B cell (primary cell): ENCODE data around the gene NCBP3. TPM values are rescaled to one million over a fixed set of nuclear protein-coding genes. Genes with fewer than 3 reads are reported as not detected.
"Not testable (repeated sequence)": the region's sequence is repeated elsewhere in the genome, so short reads cannot be mapped to it uniquely, and the experiment has no call there.

ENCODE experiments used
- ATAC-seq: fragments of 200-7000 bp; cut with Tn5 transposase; one replicate; pipeline ENCODE4 v1.10.0; 2021; ENCODE audit warnings: low read depth, mild to moderate bottlenecking, moderate number of reproducible peaks, moderate library complexity
- CTCF ChIA-PET: fragments of 350-600 bp; sonication (Branson Sonifier 250); formaldehyde crosslinking; loops from one replicate; lab custom pipeline; 2021; ENCODE audit warnings: antibody characterized with exemption, inconsistent platforms; lab: Charles Lee
- POLR2A ChIA-PET: fragments of 350-600 bp; sonication (Branson Sonifier 250); formaldehyde crosslinking; loops from one replicate; lab custom pipeline; 2021; ENCODE audit warnings: antibody characterized with exemption; lab: Charles Lee
- DNase-seq: peaks from one replicate; pipeline ENCODE4 v3.0.0; 2013
- H2AFZ ChIP-seq: 2 replicates; pipeline ENCODE4 v1.6.1; 2012; ENCODE audit warnings: mild to moderate bottlenecking, low read depth, low read length; ENCODE audit not compliant: insufficient read depth, poor library complexity, severe bottlenecking
- H3K27ac ChIP-seq, 2 donors: 1 replicate in 1 of 2; 2 replicates in 1 of 2; pipeline ENCODE4 v1.5.1; 2012 to 2013; ENCODE audit warnings: low read length in 2 of 2, mild to moderate bottlenecking in 2 of 2, moderate library complexity in 1 of 2
- H3K27me3 ChIP-seq, 4 experiments: fragments of 200-600 bp in 1 of 4; sonication (generic) in 1 of 4; replicated peaks in 1 of 4; 1 replicate in 2 of 4; 2 replicates in 2 of 4; pipeline versions ENCODE4 v1.6.1 to v1.7.0; 2013 to 2016; ENCODE audit warnings: low read length in 3 of 4, mild to moderate bottlenecking in 2 of 4, mixed read lengths in 1 of 4, moderate library complexity in 1 of 4; ENCODE audit not compliant: insufficient read depth in 4 of 4, control insufficient read depth in 3 of 4; ENCODE audit errors: control extremely low read depth in 1 of 4
- H3K36me3 ChIP-seq, 2 experiments: replicated peaks in 1 of 2; 1 replicate in 1 of 2; 2 replicates in 1 of 2; pipeline versions ENCODE4 v1.6.1 to v1.7.1; 2013; ENCODE audit warnings: low read length in 1 of 2; ENCODE audit not compliant: insufficient read depth in 2 of 2, control insufficient read depth in 1 of 2; ENCODE audit errors: control extremely low read depth in 1 of 2, extremely low read depth in 1 of 2
- H3K4me1 ChIP-seq, 2 donors: fragments of 200-600 bp in 1 of 2; sonication (generic) in 1 of 2; 1 replicate in 1 of 2; 2 replicates in 1 of 2; pipeline versions ENCODE4 v1.5.1 to v1.6.1; 2013 to 2017; ENCODE audit warnings: low read length in 2 of 2; ENCODE audit not compliant: control insufficient read depth in 2 of 2, insufficient read depth in 2 of 2
- H3K4me2 ChIP-seq: replicated peaks from 2 replicates; pipeline ENCODE3; 2012; ENCODE audit warnings: mild to moderate bottlenecking, low read depth, low read length; ENCODE audit not compliant: poor library complexity, severe bottlenecking
- H3K4me3 ChIP-seq, 5 experiments: fragments of 200-600 bp in 1 of 5; sonication (generic) in 1 of 5; 1 replicate in 3 of 5; 2 replicates in 2 of 5; pipeline versions ENCODE4 v1.5.1 to v1.7.0; 2011 to 2016; ENCODE audit warnings: low read length in 4 of 5, mild to moderate bottlenecking in 4 of 5, low read depth in 2 of 5, control low read depth in 1 of 5, moderate library complexity in 1 of 5; ENCODE audit not compliant: insufficient read depth in 1 of 5; ENCODE audit errors: control extremely low read depth in 1 of 5, extremely low read depth in 1 of 5
- H3K79me2 ChIP-seq: fragments of 200-600 bp; sonication (generic); one replicate; pipeline ENCODE4 v1.6.0; 2016; ENCODE audit warnings: low read length; ENCODE audit not compliant: control insufficient read depth, insufficient read depth
- H3K9ac ChIP-seq: fragments of 200-600 bp; sonication (generic); 2 replicates; pipeline ENCODE4 v1.6.1; 2017; ENCODE audit warnings: mild to moderate bottlenecking, low read length, moderate library complexity
- H3K9me3 ChIP-seq, 3 donors: one replicate each; pipeline versions ENCODE4 v1.6.1 to v1.7.1; 2013; ENCODE audit warnings: low read length in 2 of 3; ENCODE audit not compliant: control insufficient read depth in 2 of 3, insufficient read depth in 1 of 3; ENCODE audit errors: control extremely low read depth in 1 of 3
- H4K20me1 ChIP-seq: 2 replicates; pipeline ENCODE4 v1.6.0; 2012; ENCODE audit warnings: mild to moderate bottlenecking, low read length; ENCODE audit not compliant: insufficient read depth, control insufficient read depth, poor library complexity, severe bottlenecking
- H3K27ac Mint-ChIP-seq: one replicate; pipeline ENCODE4 v1.8.0; 2021; ENCODE audit warnings: mixed read lengths
- H3K27me3 Mint-ChIP-seq: one replicate; pipeline ENCODE4 v1.8.0; 2021; ENCODE audit warnings: mixed read lengths
- H3K4me1 Mint-ChIP-seq: one replicate; pipeline ENCODE4 v1.8.0; 2021; ENCODE audit warnings: mixed read lengths
- H3K4me3 Mint-ChIP-seq: one replicate; pipeline ENCODE4 v1.8.0; 2021; ENCODE audit warnings: mixed read lengths
- H3K9me3 Mint-ChIP-seq: one replicate; pipeline ENCODE4 v1.8.0; 2022; ENCODE audit warnings: mixed read lengths; ENCODE audit not compliant: insufficient read depth
- CTCF ChIP-seq: fragments of 200-600 bp; IDR thresholded peaks from one replicate; pipeline ENCODE4 v1.8.0; 2022; ENCODE audit warnings: antibody characterized with exemption, mild to moderate bottlenecking
- EZH2 ChIP-seq: IDR thresholded peaks from 2 replicates; pipeline ENCODE4 v1.6.1; 2012; ENCODE audit warnings: borderline replicate concordance, low read depth, mild to moderate bottlenecking, moderate library complexity, low read length; ENCODE audit not compliant: insufficient read depth, poor library complexity, severe bottlenecking
- WGBS: methylation state at CpG from one replicate; pipeline ENCODE4 v1.1.5; 2013; ENCODE audit warnings: missing lambda C conversion rate; ENCODE audit not compliant: insufficient coverage; 5-methylcytosine and 5-hydroxymethylcytosine counted together
- intact Hi-C: fragments of 100-400 bp; cut with micrococcal nuclease; formaldehyde crosslinking; loops from one replicate; pipeline ENCODE4 v1.10.0; 2022
- polyA plus RNA-seq: library from polyadenylated mRNA; depleted of rRNA; stranded (reverse); fragments of >200 nt; gene quantifications from 2 replicates; pipeline ENCODE4 v1.2.3, GENCODE V29; 2012
- total RNA-seq, 2 donors: library from RNA; stranded (reverse); fragments of 120-200 nt in 1 of 2; gene quantifications; 1 replicate in 1 of 2; 2 replicates in 1 of 2; pipeline versions ENCODE4 v1.2.3 to v1.2.4, GENCODE V29; 2013 to 2022

The NCBP3 gene
- total and polyA plus RNA-seq, 2 donors (not counting 1 experiment from before 2014, with no cell fraction given): 11.1 to 71.7 TPM

GRCh38 chr17:3794557-3795389 is 51.3 kb downstream of the NCBP3 start:
- no peak overlapping the region for H3K4me3 ChIP-seq
- peaks cover 14 to 40% of the 10 kb centered on the region in 2 donors for H3K4me1 ChIP-seq
- H3K9ac ChIP-seq: no peak overlapping the region
- no peaks in the 10 kb centered on the region for H3K79me2 ChIP-seq
- no peaks in the 10 kb centered on the region for H3K27me3 ChIP-seq
- H3K27me3 Mint-ChIP-seq: no peaks in the 10 kb centered on the region
- no peaks in the 10 kb centered on the region for H4K20me1 ChIP-seq
- H2AFZ ChIP-seq: no peak overlapping the region
- H3K27ac ChIP-seq: no peak overlapping the region
- TF ChIP-seq EZH2: no peak
- TF ChIP-seq CTCF: no peak
- H3K4me3 Mint-ChIP-seq: peak overlapping the region; percentile 49
- no peaks in the 10 kb centered on the region for H3K9me3 Mint-ChIP-seq
- ATAC-seq (no peak), DNase-seq (no peak)
- H3K9me3 ChIP-seq: no peaks in the 10 kb centered on the region
- intact Hi-C loops: no loop called here
- WGBS: 84% methylated on average over 24 of the region's 26 CpGs
- peak overlapping the region; percentile 18 for H3K4me2 ChIP-seq
- peak overlapping the region; percentile 91 for H3K27ac Mint-ChIP-seq
- H3K36me3 ChIP-seq: no peaks in the 10 kb centered on the region
- POLR2A ChIA-PET: interaction anchor here (0.6 to 2.2 kb wide), 3 partner anchors 9 to 30 kb away, joined by 3 to 6 read pairs (median 5); no protein-coding TSS in a partner anchor
- H3K4me1 Mint-ChIP-seq: peaks cover 43% of the 10 kb centered on the region
- CTCF ChIA-PET: no interaction called here

- H3K36me3 ChIP-seq, H4K20me1 ChIP-seq, H3K9me3 ChIP-seq, H3K9me3 Mint-ChIP-seq, ATAC-seq, H3K4me2 ChIP-seq, H3K4me3 ChIP-seq, H3K79me2 ChIP-seq, H3K4me3 Mint-ChIP-seq, H3K27me3 ChIP-seq, H2AFZ ChIP-seq, CTCF ChIA-PET, H3K9ac ChIP-seq, DNase-seq, H3K27ac ChIP-seq, H3K27me3 Mint-ChIP-seq, intact Hi-C loops: not testable (repeated sequence)
- Mint-ChIP-seq H3K27ac (peak overlapping the region; percentile 32), H3K4me1 (peaks cover 37% of the 10 kb centered on the region)
- WGBS: 99% methylated on average over 7 of the region's 9 CpGs
- POLR2A ChIA-PET: interaction anchor here (0.6 kb wide), 1 partner anchor 12 kb away, joined by 3 read pairs; no protein-coding TSS in a partner anchor
- peaks cover 11 to 33% of the 10 kb centered on the region in 2 donors for H3K4me1 ChIP-seq
These were observed 51.9 kb downstream of the NCBP3 start for GRCh38 chr17:3794152-3794551.

- ChIA-PET POLR2A (interaction anchor here (1.1 kb wide), 1 partner anchor 11 kb away, joined by 3 read pairs; no protein-coding TSS in a partner anchor), CTCF (interaction anchor here (2.3 kb wide), 1 partner anchor 55 kb away, joined by 9 read pairs; no protein-coding TSS in a partner anchor)
- H3K27ac ChIP-seq, H4K20me1 ChIP-seq, H3K27me3 ChIP-seq, H3K9me3 ChIP-seq, ATAC-seq, H3K79me2 ChIP-seq, H3K27me3 Mint-ChIP-seq, H3K4me3 ChIP-seq, H2AFZ ChIP-seq, H3K9ac ChIP-seq, H3K36me3 ChIP-seq, H3K4me3 Mint-ChIP-seq, intact Hi-C loops, DNase-seq, H3K9me3 Mint-ChIP-seq, H3K4me2 ChIP-seq: not testable (repeated sequence)
- H3K4me1 ChIP-seq: peaks cover 4 to 27% of the 10 kb centered on the region in 2 donors
- peak overlapping the region; percentile 41 for H3K27ac Mint-ChIP-seq
- H3K4me1 Mint-ChIP-seq: peaks cover 28% of the 10 kb centered on the region
- 100% methylated on average over 4 of the region's 7 CpGs for WGBS
These were observed 52.8 kb downstream of the NCBP3 start for GRCh38 chr17:3793258-3793657.
